DND-41 (cell line): ENCODE measurements around the gene ORAI2.
"Not testable (repeated sequence)": the region's sequence is repeated elsewhere in the genome, so short reads cannot be mapped to it uniquely, and the experiment has no call there.

Experiments used
- EZH2 ChIP-seq: IDR thresholded peaks from 3 replicates; pipeline ENCODE4 v1.6.1; 2012; ENCODE audit warnings: borderline replicate concordance, low read depth, mild to moderate bottlenecking, moderate library complexity, low read length, inconsistent platforms; ENCODE audit not compliant: severe bottlenecking
- TF ChIP-seq, protein P1 (sequence below): IDR thresholded peaks from 2 replicates; pipeline ENCODE4 v1.5.1; 2012; ENCODE audit warnings: borderline replicate concordance, low read length, moderate library complexity, mild to moderate bottlenecking; ENCODE audit not compliant: poor library complexity, severe bottlenecking; ENCODE audit errors: extremely low read depth

DNA sequence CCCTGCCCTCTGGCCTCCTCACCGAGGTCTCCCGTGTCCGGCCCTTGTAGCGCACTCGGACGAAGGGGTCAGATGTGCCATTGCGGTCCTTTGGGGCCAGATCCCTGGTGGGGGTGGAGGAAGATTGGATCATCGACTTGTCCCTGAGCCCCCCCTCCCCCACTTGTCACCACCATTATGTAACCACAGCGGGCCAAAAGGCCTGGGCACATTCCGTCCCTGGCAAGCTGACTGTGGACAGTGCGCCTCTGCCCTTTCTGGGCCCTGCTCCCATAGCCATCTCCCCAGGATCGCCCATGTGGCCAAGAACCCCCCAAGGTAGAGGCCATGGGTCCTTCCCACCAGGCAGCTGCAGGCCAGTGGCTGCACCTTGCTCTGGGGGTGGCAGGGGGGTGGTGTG, 69.8 kb downstream of the ORAI2 start:
- TF ChIP-seq, protein P1, sequence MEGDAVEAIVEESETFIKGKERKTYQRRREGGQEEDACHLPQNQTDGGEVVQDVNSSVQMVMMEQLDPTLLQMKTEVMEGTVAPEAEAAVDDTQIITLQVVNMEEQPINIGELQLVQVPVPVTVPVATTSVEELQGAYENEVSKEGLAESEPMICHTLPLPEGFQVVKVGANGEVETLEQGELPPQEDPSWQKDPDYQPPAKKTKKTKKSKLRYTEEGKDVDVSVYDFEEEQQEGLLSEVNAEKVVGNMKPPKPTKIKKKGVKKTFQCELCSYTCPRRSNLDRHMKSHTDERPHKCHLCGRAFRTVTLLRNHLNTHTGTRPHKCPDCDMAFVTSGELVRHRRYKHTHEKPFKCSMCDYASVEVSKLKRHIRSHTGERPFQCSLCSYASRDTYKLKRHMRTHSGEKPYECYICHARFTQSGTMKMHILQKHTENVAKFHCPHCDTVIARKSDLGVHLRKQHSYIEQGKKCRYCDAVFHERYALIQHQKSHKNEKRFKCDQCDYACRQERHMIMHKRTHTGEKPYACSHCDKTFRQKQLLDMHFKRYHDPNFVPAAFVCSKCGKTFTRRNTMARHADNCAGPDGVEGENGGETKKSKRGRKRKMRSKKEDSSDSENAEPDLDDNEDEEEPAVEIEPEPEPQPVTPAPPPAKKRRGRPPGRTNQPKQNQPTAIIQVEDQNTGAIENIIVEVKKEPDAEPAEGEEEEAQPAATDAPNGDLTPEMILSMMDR: not testable (repeated sequence)
- not testable (repeated sequence) for TF ChIP-seq EZH2
